WERI-Rb-1 (cell line): ENCODE measurements around the gene GYPA.
"Not testable (repeated sequence)": the region's sequence is repeated elsewhere in the genome, so short reads cannot be mapped to it uniquely, and the experiment has no call there.

Experiments used
- DNase-seq: peaks from one replicate; pipeline ENCODE4 v3.0.0-alpha.2; 2020
- H3K27ac ChIP-seq: fragments of 250-450 bp; sonication (Bioruptor Pico); 2 replicates; pipeline ENCODE4 v1.5.1; 2020; ENCODE audit warnings: mild to moderate bottlenecking, moderate library complexity
- H3K27me3 ChIP-seq: fragments of 250-450 bp; sonication (Bioruptor Pico); 2 replicates; pipeline ENCODE4 v1.5.1; 2021; ENCODE audit warnings: mild to moderate bottlenecking, low read depth, moderate library complexity; ENCODE audit not compliant: insufficient read depth, severe bottlenecking
- H3K36me3 ChIP-seq: fragments of 250-450 bp; sonication (Bioruptor Pico); 2 replicates; pipeline ENCODE4 v1.5.1; 2020; ENCODE audit warnings: mild to moderate bottlenecking, moderate library complexity
- H3K4me3 ChIP-seq: 2 replicates; pipeline ENCODE4 v1.5.1; 2011; ENCODE audit warnings: low read depth, mild to moderate bottlenecking, control low read depth, low read length
- H3K9me3 ChIP-seq: fragments of 250-450 bp; sonication (Bioruptor Pico); 2 replicates; pipeline ENCODE4 v1.5.1; 2021; ENCODE audit warnings: mild to moderate bottlenecking, moderate library complexity; ENCODE audit not compliant: severe bottlenecking
- CTCF ChIP-seq: IDR thresholded peaks from 2 replicates; pipeline ENCODE4 v1.5.1; 2011; ENCODE audit warnings: low read depth, mild to moderate bottlenecking, control low read depth, inconsistent platforms, low read length

Gene GYPA

GRCh38 chr4:144154044-144154443 is 13.5 kb upstream of the GYPA start:
- no peak for DNase-seq
- no peak for TF ChIP-seq CTCF
- H3K27me3 ChIP-seq = no peaks in the 10 kb centered on the region
- no peak overlapping the region for H3K4me3 ChIP-seq
- H3K27ac ChIP-seq = no peak overlapping the region
- H3K9me3 ChIP-seq = peaks cover 12% of the 10 kb centered on the region
- no peaks in the 10 kb centered on the region for H3K36me3 ChIP-seq

GRCh38 chr4:144142690-144143326 is 2.3 kb upstream of the GYPA start:
- peak; percentile 39 for DNase-seq
- peak; percentile 65 for TF ChIP-seq CTCF
- not testable (repeated sequence) for H3K27me3 ChIP-seq, H3K27ac ChIP-seq, H3K4me3 ChIP-seq, H3K9me3 ChIP-seq, H3K36me3 ChIP-seq

GRCh38 chr4:144141493-144141892 is 975 bp upstream of the GYPA start:
- TF ChIP-seq CTCF = no peak
- Histone ChIP-seq H3K27ac (no peak overlapping the region), H3K27me3 (no peaks in the 10 kb centered on the region), H3K9me3 (no peaks in the 10 kb centered on the region), H3K36me3 (no peaks in the 10 kb centered on the region), H3K4me3 (no peak overlapping the region)
- no peak for DNase-seq

- not testable (repeated sequence) for H3K27ac ChIP-seq, H3K36me3 ChIP-seq, DNase-seq, H3K27me3 ChIP-seq, H3K4me3 ChIP-seq, H3K9me3 ChIP-seq
Measured at GRCh38 chr4:144139991-144140390, 527 bp downstream of the GYPA start.

- not testable (repeated sequence) for H3K36me3 ChIP-seq, H3K27ac ChIP-seq, H3K27me3 ChIP-seq, H3K4me3 ChIP-seq, H3K9me3 ChIP-seq, DNase-seq
Measured at GRCh38 chr4:144139547-144139946, 971 bp downstream of the GYPA start.

- not testable (repeated sequence) for H3K27me3 ChIP-seq, H3K27ac ChIP-seq, H3K9me3 ChIP-seq, H3K4me3 ChIP-seq, H3K36me3 ChIP-seq, DNase-seq
Measured at GRCh38 chr4:144138239-144138638, 2.3 kb downstream of the GYPA start.

- H3K27me3 ChIP-seq, DNase-seq, H3K9me3 ChIP-seq, H3K4me3 ChIP-seq, H3K36me3 ChIP-seq, H3K27ac ChIP-seq: not testable (repeated sequence)
Measured at GRCh38 chr4:144137137-144137931, 3.2 kb downstream of the GYPA start.

- H3K4me3 ChIP-seq, H3K36me3 ChIP-seq, H3K27ac ChIP-seq, H3K9me3 ChIP-seq, DNase-seq, H3K27me3 ChIP-seq: not testable (repeated sequence)
Measured at GRCh38 chr4:144136189-144136588, 4.3 kb downstream of the GYPA start.

- H3K36me3 ChIP-seq, H3K27me3 ChIP-seq, DNase-seq, H3K4me3 ChIP-seq, H3K27ac ChIP-seq, H3K9me3 ChIP-seq: not testable (repeated sequence)
Measured at GRCh38 chr4:144130167-144130566, 10.4 kb downstream of the GYPA start.

- not testable (repeated sequence) for H3K9me3 ChIP-seq, H3K27me3 ChIP-seq, H3K4me3 ChIP-seq, H3K36me3 ChIP-seq, DNase-seq, H3K27ac ChIP-seq
Measured at GRCh38 chr4:144129336-144129875, 11.1 kb downstream of the GYPA start.

- not testable (repeated sequence) for H3K9me3 ChIP-seq, H3K27ac ChIP-seq, DNase-seq, H3K36me3 ChIP-seq, H3K27me3 ChIP-seq, H3K4me3 ChIP-seq
Measured at GRCh38 chr4:144128709-144129320, 11.7 kb downstream of the GYPA start.
